ENCODE data around the gene RNF207. TPM values are rescaled to one million over a fixed set of nuclear protein-coding genes. Genes with fewer than 3 reads are reported as not detected.

RNF207 gene
- total RNA-seq, 1 experiment from 2014 or later = 6.4 TPM

- no peaks in the 10 kb centered on the region for H3K9me3 ChIP-seq (ENCODE audit: low read depth, low read length, poor library complexity, severe bottlenecking)
- CTCF ChIA-PET = no interaction called here
- DNase-seq (ENCODE audit: low spot score) = no peak
- no TSS peak for BruUV-seq (replicated peaks)
- H3K36me3 ChIP-seq (ENCODE audit: insufficient read depth, low read length, poor library complexity, severe bottlenecking) = no peaks in the 10 kb centered on the region
- H3K27ac ChIP-seq (ENCODE audit: low read depth, low read length, poor library complexity, severe bottlenecking) = no peak overlapping the region
- H3K4me1 ChIP-seq (ENCODE audit: insufficient read depth, low read length, poor library complexity, severe bottlenecking) = no peaks in the 10 kb centered on the region
- H3K27me3 ChIP-seq (replicated peaks; ENCODE audit: insufficient read depth, low read depth, low read length, poor library complexity) = peaks cover 34% of the 10 kb centered on the region
- intact Hi-C loops (cut with micrococcal nuclease; ENCODE audit: unreplicated experiment) = no loop called here
- TF ChIP-seq, protein P1, sequence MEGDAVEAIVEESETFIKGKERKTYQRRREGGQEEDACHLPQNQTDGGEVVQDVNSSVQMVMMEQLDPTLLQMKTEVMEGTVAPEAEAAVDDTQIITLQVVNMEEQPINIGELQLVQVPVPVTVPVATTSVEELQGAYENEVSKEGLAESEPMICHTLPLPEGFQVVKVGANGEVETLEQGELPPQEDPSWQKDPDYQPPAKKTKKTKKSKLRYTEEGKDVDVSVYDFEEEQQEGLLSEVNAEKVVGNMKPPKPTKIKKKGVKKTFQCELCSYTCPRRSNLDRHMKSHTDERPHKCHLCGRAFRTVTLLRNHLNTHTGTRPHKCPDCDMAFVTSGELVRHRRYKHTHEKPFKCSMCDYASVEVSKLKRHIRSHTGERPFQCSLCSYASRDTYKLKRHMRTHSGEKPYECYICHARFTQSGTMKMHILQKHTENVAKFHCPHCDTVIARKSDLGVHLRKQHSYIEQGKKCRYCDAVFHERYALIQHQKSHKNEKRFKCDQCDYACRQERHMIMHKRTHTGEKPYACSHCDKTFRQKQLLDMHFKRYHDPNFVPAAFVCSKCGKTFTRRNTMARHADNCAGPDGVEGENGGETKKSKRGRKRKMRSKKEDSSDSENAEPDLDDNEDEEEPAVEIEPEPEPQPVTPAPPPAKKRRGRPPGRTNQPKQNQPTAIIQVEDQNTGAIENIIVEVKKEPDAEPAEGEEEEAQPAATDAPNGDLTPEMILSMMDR (conservative IDR thresholded peaks at IDR 0.05; ENCODE audit: low read depth, low read length) = no peak
- no peak for TF ChIP-seq EZH2 (IDR thresholded peaks at IDR 0.05; ENCODE audit: borderline replicate concordance, low read depth, low read length, poor library complexity, severe bottlenecking)
- no peak overlapping the region for H3K4me3 ChIP-seq (ENCODE audit: low read depth, low read length, poor library complexity, severe bottlenecking)
- POLR2A ChIA-PET (ENCODE audit: low non-redundant PET) = no interaction called here
Measured at GRCh38 chr1:6170742-6171201, 35.1 kb upstream of the RNF207 start.

- Histone ChIP-seq H3K4me3 (ENCODE audit: low read depth, low read length, poor library complexity, severe bottlenecking) (no peak overlapping the region), H3K27me3 (replicated peaks; ENCODE audit: insufficient read depth, low read depth, low read length, poor library complexity) (peaks cover 28% of the 10 kb centered on the region), H3K4me1 (ENCODE audit: insufficient read depth, low read length, poor library complexity, severe bottlenecking) (no peaks in the 10 kb centered on the region), H3K27ac (ENCODE audit: low read depth, low read length, poor library complexity, severe bottlenecking) (no peak overlapping the region), H3K36me3 (ENCODE audit: insufficient read depth, low read length, poor library complexity, severe bottlenecking) (no peaks in the 10 kb centered on the region), H3K9me3 (ENCODE audit: low read depth, low read length, poor library complexity, severe bottlenecking) (no peaks in the 10 kb centered on the region)
- TF ChIP-seq, protein P1 (conservative IDR thresholded peaks at IDR 0.05; ENCODE audit: low read depth, low read length) = peak; percentile 35; the same call in 1 of the 2 replicates
- no peak for TF ChIP-seq EZH2 (IDR thresholded peaks at IDR 0.05; ENCODE audit: borderline replicate concordance, low read depth, low read length, poor library complexity, severe bottlenecking)
- ChIA-PET POLR2A (ENCODE audit: low non-redundant PET) (no interaction called here), CTCF (no interaction called here)
- no TSS peak for BruUV-seq (replicated peaks)
- intact Hi-C loops (cut with micrococcal nuclease; ENCODE audit: unreplicated experiment) = no loop called here
- DNase-seq (ENCODE audit: low spot score) = no peak
Measured at GRCh38 chr1:6171548-6172124, 34.3 kb upstream of the RNF207 start.

DNA sequence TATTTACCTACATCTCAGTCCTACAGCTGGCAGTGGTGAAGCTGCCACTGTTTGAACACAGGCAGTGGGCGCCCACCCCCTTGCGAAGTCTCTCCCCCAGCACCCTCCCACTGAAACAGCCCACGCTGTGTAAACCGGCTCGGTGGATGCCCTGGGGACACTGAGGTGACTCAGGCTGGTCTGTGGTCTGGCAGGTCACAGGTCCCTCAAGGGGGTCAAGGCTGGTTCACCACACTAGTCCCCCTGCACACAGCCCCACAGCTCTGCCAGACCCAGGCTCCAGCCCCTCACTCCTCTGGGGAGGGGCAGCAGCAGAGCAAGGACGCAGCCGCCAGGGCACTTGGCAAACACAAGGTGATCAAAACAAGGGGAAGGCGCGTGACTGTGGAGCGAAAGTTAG is 33.4 kb upstream of the RNF207 start:
- H3K4me3 ChIP-seq (ENCODE audit: low read depth, low read length, poor library complexity, severe bottlenecking) = no peak overlapping the region
- no peak for DNase-seq (ENCODE audit: low spot score)
- H3K27me3 ChIP-seq (replicated peaks; ENCODE audit: insufficient read depth, low read depth, low read length, poor library complexity) = peaks cover 27% of the 10 kb centered on the region
- CTCF ChIA-PET = no interaction called here
- intact Hi-C loops (cut with micrococcal nuclease; ENCODE audit: unreplicated experiment) = no loop called here
- no TSS peak for BruUV-seq (replicated peaks)
- H3K4me1 ChIP-seq (ENCODE audit: insufficient read depth, low read length, poor library complexity, severe bottlenecking) = no peaks in the 10 kb centered on the region
- no peaks in the 10 kb centered on the region for H3K9me3 ChIP-seq (ENCODE audit: low read depth, low read length, poor library complexity, severe bottlenecking)
- H3K36me3 ChIP-seq (ENCODE audit: insufficient read depth, low read length, poor library complexity, severe bottlenecking) = no peaks in the 10 kb centered on the region
- TF ChIP-seq, protein P1 (conservative IDR thresholded peaks at IDR 0.05; ENCODE audit: low read depth, low read length) = no peak
- TF ChIP-seq EZH2 (IDR thresholded peaks at IDR 0.05; ENCODE audit: borderline replicate concordance, low read depth, low read length, poor library complexity, severe bottlenecking) = no peak
- no peak overlapping the region for H3K27ac ChIP-seq (ENCODE audit: low read depth, low read length, poor library complexity, severe bottlenecking)
- POLR2A ChIA-PET (ENCODE audit: low non-redundant PET) = no interaction called here
